Activated CD4-positive, alpha-beta T cell treated with anti-CD3 and anti-CD28 coated beads, Interleukin-2, amount 50 U/mL, for 16 hours (primary cell): ENCODE data around the gene BLOC1S4.
"Not testable (repeated sequence)": the region's sequence is repeated elsewhere in the genome, so short reads cannot be mapped to it uniquely, and the experiment has no call there.

ENCODE experiments used
- DNase-seq: peaks from one replicate; pipeline ENCODE4 v3.0.0-alpha.2; 2020

BLOC1S4 gene, protein sequence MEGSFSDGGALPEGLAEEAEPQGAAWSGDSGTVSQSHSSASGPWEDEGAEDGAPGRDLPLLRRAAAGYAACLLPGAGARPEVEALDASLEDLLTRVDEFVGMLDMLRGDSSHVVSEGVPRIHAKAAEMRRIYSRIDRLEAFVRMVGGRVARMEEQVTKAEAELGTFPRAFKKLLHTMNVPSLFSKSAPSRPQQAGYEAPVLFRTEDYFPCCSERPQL

DNA sequence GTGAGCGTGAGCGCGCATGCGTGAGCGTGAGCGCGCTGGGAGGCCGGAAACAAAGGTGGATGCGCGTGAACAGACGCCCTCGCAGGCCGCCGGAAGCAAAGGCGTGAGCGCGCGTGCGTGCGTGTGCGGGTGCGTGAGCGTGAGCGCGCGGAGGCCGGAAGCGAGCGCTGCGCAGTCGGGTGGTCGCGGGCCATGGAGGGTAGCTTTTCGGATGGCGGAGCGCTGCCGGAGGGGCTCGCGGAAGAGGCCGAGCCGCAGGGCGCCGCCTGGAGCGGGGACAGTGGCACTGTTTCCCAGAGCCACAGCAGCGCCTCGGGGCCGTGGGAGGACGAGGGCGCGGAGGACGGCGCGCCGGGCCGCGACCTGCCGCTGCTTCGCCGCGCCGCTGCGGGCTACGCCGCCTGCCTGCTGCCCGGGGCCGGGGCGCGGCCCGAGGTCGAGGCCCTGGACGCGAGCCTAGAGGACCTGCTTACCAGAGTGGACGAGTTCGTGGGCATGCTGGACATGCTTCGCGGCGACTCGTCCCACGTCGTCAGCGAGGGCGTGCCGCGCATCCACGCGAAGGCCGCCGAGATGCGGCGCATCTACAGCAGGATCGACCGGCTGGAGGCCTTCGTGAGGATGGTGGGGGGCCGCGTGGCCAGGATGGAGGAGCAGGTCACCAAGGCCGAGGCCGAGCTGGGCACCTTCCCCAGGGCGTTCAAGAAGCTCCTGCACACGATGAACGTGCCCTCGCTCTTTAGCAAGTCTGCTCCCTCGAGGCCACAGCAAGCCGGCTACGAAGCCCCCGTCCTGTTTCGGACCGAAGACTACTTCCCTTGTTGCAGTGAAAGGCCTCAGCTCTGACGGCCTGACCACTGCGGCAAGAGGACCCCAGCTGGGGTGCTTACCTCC is at the start of gene BLOC1S4:
Gene BLOC1S4, plus strand, starts transcription at position 157 of the 894 bp plus-strand sequence. Its CDS starts 36 bp downstream, at position 193.
- peak; percentile 90 for DNase-seq

DNA sequence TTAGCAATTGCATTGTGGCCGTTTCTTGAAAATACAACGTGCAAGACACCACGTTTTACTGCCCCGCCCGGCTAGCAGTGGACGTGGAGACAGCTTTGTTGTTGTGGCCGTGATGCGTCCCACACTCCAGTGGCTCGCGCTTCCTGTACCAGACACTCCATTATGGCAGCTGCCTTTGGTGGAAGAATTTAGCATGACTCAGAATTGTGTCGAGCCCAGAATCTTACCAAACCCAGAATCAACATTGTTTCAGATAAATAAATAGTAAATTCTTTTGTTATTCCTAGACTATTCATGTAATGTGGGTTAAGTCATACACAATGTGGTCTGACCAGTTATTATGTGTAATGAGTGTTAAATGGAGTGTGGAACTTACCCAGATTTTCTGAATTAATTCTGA is 47.6 kb upstream of the BLOC1S4 start:
- DNase-seq: no peak

DNA sequence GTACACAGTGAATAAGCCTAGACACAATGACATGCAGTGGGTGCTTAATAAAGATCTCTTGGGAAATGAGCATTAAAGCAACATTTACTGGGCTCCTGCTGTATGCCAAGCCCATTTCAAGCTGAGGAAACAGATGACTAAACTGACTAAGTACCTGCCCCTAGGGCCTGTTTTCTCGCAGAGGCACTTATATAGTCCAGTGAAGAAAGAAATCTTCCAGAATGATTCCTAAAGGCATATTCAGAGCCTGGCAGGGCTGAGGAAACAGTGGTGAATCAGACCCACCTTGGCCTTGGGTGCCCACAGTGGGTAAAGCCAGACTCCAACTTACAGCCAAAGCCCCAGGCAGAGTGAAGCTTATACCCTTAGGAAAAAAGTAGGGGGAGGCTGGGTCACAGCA is 44.3 kb upstream of the BLOC1S4 start:
- no peak for DNase-seq

DNA sequence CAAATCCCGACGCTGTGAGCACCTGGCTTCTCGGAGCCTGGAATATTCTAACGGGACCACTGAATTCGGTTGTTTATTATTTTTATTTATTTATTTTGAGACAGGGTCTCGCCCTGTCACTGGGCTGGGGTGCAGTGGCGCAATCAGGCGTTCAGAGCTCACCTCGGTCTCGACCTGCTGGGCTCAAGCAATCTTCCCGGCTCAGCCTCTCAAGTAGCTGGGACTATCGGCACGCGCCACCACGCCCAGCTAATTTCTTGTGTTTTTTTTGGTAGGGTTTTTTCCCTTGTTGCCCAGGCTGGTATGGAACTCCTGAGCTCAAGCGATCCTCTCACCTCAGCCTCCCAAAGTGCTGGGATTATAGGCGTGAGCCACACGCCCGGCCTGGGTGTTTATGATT is 43.8 kb upstream of the BLOC1S4 start:
- DNase-seq: no peak

DNA sequence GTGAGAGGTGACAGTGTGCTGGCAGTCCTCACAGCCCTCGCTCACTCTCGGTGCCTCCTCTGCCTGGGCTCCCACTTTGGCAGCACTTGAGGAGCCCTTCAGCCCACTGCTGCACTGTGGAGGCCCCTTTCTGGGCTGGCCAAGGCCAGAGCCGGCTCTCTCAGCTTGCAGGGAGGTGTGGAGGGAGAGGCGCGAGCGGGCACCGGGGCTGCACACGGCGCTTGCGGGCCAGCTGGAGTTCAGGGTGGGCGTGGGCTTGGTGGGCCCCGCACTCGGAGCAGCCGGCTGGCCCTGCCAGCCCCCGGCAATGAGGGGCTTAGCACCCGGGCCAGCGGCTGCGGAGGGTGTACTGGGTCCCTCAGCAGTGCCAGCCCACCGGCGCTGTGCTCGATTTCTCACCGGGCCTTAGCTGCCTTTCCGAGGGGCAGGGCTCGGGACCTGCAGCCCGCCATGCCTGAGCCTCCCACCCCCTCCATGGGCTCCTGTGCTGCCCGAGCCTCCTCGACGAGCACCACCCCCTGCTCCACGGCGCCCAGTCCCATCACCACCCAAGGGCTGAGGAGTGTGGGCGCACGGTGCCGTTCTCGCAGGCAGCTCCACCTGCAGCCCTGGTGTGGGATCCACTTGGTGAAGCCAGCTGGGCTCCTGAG is 43.3 kb upstream of the BLOC1S4 start:
- not testable (repeated sequence) for DNase-seq

DNA sequence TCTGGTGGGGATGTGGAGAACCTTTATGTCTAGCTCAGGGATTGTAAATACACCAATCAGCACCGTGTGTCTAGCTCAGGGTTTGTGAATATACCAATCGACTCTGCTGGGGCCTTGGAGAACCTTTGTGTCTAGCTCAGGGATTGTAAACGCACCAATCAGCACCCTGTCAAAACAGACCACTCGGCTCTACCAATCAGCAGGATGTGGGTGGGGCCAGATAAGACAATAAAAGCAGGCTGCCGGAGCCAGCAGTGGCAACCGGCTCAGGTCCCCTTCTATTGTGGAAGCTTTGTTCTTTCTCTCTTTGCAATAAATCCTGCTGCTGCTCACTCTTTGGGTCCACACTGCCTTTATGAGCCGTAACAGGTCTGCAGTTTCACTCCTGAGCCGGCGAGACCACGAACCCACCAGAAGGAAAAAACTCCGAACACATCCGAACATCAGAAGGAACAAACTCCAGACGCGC is 42.7 kb upstream of the BLOC1S4 start:
- DNase-seq: peak; percentile 65

DNA sequence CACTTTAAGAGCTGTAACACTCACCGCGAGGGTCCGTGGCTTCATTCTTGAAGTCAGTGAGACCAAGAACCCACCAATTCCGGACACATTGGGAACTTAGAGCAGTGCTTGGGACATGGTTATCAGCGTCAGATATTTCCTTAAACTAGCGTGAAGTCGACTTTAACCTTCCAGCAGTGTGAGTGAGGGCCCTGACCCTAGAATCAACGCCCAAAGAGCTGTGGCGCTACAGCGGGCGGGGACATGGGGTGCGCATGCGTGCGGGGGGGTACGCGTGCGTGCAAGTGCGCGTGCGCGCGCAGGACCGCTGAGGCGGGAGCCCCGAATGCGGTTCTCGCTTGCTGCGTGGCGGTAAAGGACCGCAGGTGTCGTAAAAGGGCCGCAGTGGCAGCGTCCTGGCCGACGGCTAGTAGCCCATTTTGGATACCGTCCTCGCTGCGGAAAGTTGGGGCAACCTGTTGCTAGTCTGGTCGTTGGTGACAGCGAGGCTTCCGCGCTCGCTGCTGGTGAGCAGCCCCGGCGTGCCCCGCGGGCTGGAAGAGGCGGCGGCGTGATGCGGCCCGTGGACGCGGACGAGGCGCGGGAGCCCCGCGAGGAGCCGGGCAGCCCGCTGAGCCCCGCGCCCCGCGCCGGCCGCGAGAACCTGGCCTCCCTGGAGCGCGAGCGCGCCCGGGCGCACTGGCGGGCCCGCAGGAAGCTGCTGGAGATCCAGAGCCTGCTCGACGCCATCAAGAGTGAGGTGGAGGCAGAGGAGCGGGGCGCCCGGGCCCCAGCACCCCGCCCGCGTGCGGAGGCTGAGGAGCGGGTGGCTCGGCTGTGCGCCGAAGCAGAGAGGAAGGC is 42.1 kb upstream of the BLOC1S4 start:
- peak; percentile 96 for DNase-seq

DNA sequence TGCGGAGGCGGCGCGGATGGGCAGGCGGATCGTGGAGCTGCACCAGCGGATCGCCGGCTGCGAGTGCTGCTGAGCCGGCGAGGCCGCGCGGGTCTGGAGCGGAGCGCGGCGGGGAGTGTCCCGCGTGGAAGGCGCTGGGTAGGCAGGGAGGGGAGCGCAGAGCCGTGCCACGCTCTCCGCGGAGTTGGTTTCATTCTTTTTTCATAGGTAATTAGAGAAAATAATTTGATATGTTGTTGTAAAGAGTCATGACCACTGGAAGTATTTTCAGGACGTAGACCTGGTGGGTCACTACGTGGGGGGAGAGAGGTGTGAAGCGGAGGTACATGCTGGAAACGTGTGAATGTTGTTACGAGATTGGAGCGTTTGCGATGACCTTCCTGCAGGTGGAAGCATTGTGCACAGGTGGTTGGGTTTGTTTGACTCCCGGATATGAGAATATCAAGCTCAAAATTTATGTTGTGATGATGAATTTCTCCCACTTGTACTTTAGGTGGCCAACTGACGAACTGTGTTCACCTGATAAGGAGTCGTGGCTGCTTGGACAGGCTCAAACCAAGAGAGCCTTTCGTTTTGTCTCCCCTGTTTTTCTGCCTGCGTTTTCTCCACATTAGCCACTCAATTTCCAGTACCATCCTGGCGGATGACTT is 41.3 kb upstream of the BLOC1S4 start:
- peak; percentile 80 for DNase-seq

DNA sequence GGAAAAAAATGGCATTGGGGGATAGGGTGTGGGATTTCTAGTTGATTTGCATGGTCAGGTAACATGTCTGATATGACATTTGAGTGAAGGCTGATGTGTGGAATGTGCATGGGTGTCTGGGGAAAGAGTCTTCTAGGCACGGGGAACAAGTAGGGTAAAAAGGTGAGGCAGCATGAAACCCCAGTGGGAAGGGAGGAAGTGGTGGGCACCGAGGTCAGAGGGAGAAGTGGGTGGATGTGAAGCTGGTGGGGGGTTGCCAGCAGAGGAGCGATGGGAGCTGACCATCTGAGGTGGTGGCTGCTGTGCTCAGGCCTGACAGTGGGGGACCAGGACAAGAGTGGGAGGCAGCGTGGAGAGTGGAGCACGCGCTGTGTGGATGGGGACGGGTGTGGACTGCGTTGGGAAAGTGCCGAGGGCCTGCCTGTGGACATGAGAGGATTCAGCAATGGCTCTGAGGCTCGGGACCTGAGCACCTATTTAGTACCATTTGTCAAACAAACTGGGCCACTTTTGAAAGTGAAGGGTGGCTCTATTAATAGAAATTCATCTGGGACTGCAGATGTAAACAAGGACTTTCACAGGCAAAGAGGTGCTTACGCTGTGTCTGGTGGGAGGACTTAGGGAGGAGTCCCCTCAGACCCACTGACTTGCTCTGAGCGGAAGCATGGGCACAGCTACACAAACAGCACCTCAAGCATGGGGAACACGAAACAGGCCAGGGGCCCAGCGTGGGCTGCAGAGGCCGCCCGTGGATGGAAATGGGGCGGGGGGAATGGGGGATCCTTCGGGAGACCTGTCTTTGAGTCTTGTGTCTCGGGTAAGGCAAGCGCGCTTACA is 39.0 kb upstream of the BLOC1S4 start:
- no peak for DNase-seq

DNA sequence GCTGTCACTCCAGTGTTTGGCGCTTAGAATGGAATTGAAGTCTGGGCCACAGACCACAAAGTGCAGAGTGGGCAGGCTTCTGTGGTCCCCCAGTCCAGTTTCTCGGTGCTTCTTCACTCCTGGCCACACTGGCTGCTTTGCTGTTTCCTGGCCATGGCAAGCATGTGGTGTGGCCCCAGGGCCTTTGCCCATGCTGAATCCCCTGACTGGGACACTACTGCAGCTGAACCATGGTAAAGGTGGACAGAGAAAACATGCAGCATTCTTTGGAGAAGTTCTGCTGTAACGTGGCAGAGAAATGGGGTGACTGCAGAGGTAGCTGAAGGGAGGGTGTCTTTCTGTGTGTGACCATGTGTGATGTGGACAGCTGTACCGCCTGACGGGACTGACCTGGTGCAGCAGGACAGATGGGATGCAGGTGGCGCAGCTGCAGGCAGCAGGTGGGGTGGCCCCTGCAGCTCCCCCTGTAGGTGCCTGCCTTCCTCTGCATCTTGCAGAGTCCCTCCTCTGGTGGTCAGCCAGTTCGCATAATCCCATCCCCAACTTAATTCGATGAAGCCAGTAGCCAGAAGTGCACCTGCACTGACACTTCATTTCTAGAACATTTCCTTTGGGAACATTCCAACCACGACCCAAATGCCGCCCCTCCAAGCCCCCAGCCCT is 35.5 kb upstream of the BLOC1S4 start:
- DNase-seq: no peak

DNA sequence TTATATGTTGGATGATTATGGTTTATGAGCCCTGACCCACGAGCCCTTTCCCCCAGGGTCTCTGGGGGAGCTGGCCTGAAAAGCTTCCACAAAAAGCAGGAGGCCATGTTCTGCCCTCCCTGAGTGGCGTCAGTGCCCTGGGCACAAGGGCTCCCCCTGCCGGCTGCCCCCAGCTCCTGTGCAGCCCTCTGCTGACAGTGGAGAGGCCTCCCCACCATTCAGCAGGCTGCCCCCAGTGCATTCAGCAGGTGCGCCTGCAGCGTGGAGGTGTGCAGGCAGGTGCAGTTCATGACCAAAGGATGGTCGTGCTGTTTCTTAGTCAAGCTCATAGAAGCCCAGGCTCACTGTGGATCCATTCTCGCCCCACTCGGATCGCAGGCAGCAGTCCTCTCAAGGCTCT is 34.8 kb upstream of the BLOC1S4 start:
- no peak for DNase-seq

DNA sequence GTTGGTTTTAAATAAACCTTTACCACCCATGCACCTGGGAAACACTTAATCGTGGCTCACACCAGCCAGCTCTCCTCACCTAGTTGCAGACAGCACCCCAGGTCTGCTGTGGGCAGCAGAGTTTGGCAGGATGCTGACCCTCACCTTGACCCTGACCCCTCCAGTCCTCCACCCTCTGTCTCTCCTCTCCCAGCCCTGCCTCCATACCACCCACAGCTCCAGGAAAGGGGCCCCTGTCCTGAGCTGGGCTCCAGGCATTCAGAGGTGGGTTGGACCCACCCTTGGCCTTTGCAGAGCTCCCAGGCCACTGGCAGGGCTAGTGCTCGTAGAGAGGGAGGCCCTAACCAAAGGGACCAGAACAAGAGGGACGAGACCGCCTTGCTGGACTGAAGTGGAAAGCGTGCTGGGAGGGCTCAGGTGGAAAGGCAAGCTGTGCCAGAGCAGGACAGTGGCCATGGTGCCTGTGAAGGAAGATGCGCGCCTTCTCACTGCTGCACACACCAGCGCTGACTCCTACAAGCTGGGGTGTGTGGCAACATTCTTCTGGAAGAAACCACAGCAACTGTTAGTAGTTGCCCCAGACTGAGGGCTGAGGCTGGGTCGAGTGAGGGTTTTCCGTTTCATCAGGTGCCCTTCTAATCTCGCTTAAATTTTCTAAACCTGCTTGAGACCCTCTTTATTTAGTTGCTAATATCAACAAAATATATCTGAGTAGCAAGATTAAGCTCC is 32.9 kb upstream of the BLOC1S4 start:
- DNase-seq: no peak

DNA sequence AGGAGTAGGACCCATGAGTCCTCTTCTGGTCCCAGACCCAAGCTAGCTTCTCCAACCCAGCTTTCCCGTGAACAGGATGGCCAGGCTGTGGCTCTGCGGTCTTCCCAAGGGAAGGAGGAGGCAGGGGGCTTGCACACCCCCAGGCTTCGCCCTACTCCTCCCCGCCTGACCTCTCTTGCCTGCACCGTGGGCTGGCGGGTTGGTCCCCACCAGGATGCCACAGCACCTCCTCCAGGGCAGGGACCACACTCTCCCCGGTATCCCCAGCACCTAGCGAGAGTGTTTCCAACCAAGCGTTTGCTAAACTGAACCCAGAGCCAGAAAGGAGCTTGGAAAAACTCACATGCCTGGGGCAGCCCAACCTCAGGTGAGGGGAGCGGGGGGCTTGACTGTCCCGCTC is 31.3 kb upstream of the BLOC1S4 start:
- DNase-seq: no peak

DNA sequence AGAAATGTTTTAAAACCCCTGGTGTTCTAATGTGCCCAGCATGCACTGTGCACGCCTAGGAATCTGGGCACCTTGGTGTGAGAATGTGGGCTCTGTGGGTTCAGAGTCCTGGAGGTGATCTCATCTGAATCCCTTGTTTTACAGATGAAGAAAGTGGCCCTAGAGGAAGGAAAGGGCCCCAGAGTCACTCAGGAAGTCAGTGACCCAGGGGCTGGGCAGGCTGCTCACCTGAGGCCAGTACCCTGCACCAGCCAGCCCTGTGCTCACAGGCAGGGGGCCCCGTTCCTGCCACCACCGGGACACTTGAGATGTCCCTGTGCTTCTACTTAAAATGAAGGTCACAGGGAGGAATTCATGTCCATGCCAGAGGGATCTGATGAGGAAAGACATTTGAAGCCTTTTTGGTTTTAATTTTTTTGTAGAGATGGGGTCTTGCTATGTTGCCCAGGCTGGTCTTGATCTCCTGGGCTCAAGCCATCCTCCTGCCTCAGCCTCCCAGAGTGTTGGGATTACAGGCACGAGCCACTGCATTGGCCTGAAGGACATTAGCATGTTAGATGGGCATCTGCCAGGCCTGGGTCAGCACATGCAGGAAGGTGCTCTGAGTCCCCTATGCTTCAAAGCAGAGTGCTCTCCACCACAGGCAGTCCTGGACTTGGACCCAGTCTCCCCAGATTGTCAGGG is 29.7 kb upstream of the BLOC1S4 start:
- no peak for DNase-seq

DNA sequence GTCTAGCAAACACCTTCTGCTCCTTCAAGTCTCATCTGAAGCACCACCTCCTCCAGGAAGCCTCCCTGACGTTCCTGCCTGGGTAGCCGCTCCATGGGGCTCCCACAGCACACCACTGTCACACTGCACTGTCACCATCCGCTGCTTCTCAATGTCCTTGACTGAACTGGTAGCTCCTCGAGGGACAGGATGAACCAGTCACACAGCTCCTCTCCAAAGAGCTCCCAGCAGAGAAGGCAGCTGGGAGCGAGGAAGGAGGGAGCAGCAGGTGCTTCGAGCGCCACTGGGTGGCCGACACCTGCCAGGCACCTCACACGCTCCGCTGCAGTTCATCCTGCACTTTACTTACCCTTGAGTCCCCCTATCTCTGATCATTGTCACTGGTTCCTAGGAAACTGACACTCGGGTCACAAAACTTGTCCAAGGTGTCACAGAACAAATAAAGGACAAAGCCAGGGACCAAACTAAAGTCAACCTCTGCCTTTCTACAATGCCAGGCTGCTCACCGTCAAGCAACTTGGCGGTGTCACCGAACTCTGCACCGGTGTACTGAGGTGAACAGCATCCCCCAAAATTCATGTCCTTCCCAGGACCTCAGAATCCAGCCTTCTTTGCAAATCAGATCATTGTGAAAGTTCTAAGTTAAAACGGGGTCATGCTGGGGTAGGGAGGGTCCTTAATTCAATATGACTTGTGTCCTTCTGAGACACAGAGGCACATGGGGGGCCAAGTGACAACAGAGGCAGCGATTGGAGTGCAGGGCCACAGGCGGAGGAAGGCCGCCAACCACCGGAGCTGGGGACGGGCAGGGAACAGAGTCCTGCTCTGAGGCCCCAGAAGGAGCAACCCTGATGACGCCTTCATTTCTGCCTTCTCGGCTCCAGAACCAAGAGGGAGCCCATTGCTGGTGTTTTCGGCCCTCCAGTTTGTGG is 27.8 kb upstream of the BLOC1S4 start:
- DNase-seq: no peak

DNA sequence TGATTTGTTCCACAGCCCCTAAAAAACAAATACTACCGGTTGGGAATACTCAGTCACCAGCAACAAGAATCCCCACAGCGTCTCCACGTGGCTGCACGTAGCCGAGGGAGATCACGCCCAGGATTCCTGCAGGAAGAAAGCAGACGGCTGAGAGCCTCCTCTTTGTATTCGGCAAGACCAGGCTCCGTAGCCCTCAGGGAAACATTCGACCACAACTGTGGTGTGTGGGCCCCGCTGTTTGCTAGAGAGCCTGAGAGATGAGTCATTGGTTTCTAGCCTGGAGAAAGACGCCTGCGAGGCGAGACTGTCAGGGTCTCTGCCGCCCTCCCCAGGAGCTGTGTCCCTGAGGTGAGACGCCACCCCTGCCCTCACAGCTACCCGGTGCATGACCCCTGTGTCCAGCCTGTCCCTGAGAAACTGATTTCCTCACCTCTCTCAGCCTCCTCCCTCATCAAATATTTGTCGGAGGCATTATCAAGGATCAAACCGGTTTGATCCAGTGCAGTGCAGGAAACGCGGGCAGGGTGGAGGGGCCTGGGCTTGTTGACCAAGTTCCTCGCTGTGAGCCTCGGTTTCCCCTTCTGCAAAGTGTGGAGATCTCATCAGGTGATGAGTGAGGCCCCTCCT is 27.0 kb upstream of the BLOC1S4 start:
- DNase-seq: peak; percentile 91

DNA sequence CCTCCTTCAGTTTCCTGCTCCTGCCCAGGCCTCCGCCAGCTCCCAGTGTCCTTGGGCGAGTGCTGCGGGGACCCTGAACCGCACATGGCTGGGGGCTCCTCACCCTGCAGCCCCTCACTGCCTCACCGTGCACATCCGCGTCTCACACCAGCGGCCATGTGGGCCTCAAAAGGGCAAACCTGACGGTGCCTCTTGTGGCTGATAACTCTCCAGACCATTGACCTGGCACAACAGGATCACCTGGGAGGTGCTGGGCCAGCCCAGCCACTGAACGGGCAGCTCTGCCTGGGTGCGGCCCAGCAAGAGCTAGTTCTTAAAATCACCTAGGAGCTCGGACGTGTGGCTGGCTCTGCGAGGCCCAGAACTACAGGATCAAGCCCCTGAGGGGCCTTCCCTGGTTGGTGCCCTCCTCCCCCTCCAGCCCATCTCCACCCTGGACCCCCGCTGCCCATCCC is 26.4 kb upstream of the BLOC1S4 start:
- DNase-seq: no peak

DNA sequence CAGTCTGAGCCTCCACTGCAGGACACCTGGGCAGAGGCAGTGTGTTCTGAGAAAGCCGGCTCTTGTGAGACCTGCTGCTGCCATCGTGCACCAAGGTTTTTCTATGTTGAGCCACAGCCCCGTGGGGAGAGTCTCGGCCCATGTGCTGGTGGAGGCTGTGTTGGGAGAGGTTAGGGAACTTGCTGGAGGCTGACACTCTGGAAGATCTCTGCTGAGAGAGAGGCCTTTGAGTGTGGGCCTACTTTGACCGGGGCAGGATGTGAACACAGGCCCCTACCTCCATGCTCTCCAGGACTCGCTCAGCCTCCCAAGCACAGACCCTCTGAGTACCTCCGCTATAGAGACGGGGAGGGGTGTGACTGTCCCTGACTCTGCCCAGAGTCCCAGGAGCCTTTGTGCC is 23.6 kb upstream of the BLOC1S4 start:
- no peak for DNase-seq
